Hepatocyte (in vitro differentiated cells): ENCODE results near the gene FAM193A.

Experiments
- CTCF ChIP-seq: fragments of 200-600 bp; sonication (generic); IDR thresholded peaks from 2 replicates; pipeline ENCODE4 v1.5.1; 2016; ENCODE audit warnings: antibody characterized with exemption, mild to moderate bottlenecking; ENCODE audit not compliant: poor library complexity
- EZH2phosphoT487 ChIP-seq: fragments of 200-600 bp; sonication (generic); IDR thresholded peaks from one replicate; pipeline ENCODE4 v1.6.1; 2018; ENCODE audit warnings: antibody characterized with exemption, mild to moderate bottlenecking, low read depth, moderate library complexity; ENCODE audit not compliant: unreplicated experiment, severe bottlenecking

- TF ChIP-seq CTCF (no peak), EZH2phosphoT487 (no peak)
Measured at GRCh38 chr4:2723751-2724150, 187.3 kb downstream of the FAM193A start.
